Fibroblast of skin of abdomen (primary cell): Measurements from ENCODE around the gene TAAR8. TPM values are rescaled to one million over a fixed set of nuclear protein-coding genes. Genes with fewer than 3 reads are reported as not detected.
A peak's percentile ranks its signal among the peaks of the same experiment; 100 is the strongest.
"Not testable (repeated sequence)": the region's sequence is repeated elsewhere in the genome, so short reads cannot be mapped to it uniquely, and the experiment has no call there.

Experiments used
- DNase-seq: peaks from one replicate; pipeline ENCODE4 v3.0.0-alpha.2; 2013
- polyA plus RNA-seq, 2 experiments: library from polyadenylated mRNA; unstranded; fragments of 120-200 nt; gene quantifications; one replicate each; pipeline ENCODE4 v1.2.1, GENCODE V29; 2013; ENCODE audit not compliant: insufficient read length in 2 of 2

TAAR8 gene
- not detected for polyA plus RNA-seq (2013, experiment 1 of 2; ENCODE audit: insufficient read length)
- not detected for polyA plus RNA-seq (2013, experiment 2 of 2; ENCODE audit: insufficient read length)

- DNase-seq: no peak
These were observed at the start of gene TAAR8 for GRCh38 chr6:132552372-132552771. Gene TAAR8 (plus strand): TSS chr6:132552672. CDS start chr6:132552693, 21 bp downstream.

DNA sequence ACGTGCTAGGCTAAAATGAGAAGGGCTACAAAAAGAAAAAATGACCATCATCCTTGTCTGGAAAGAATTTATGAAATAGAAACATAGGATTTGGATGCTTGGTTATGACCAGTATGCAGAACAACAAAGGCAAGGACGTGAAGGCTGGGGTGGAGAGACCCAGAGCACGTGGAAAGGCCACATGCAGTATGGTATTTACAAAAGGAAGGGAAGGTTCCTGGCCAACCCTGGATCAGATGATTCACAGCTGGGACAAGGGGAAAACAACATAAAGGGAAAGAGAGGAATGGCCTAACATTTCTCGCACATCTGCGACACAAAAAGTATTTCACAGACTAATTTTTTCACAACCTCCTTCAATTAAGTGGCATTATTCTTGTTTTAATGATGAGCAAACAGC is 47.7 kb upstream of the TAAR8 start:
- no peak for DNase-seq

GRCh38 chr6:132505158-132505557 is 47.3 kb upstream of the TAAR8 start:
- DNase-seq: no peak

DNA sequence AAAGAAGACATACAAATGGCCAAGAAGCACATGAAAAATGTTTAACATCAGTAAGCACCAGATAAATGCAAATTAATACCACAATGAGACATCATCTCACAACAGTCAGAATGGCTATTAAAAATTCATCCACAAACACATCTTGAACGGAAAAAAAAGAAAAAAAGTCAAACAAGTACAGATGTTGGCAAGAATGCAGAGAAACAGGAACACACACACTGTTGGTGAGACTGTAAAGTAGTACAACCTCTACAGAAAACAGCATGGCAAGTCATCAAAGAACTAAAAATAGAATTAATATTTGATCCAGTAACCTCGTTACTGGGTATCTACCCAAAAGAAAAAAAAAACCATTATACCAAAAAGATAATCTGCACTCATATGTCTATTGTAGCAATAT is 46.0 kb upstream of the TAAR8 start:
- DNase-seq: no peak

DNA sequence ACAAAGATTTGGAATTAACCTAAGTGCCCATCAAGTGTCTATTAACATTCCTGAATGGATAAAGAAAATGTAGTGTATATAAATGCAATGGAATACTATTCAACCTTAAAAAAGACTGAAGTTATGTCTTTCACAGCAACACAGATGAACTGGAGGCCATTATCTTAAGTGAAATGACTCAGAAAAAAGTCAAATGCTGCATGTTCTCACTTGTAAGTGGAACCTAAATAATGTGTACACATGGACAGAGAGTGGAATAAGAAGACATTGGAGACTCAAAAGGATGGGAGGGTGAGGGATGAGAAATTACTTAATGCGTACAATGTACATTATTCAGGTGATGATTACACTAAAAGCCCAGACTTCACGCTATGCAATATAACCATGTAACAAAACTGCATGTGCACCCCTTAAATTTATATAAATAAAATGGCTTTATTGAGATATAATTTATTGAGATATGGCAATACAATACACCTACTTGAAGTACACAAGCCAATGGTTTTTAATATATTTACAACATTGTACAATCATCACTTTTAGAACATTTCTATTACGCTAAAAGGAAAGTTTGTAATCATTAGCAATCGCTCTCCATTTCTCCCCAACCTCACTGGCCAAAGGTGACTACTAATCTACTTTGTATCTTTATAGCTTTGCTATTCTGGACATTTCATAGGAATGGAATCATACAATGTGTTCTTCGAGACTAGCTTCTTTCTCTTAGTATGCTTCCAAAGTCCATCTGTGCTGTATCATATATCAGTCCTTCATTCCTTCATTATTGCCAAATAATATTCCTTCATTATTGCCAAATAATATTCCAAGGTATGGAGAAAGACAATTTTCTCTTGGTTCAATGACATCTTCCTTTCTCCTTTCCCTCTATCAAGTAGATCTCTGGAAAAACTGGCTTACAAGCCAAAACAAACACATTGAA is 45.3 kb upstream of the TAAR8 start:
- DNase-seq: no peak

DNA sequence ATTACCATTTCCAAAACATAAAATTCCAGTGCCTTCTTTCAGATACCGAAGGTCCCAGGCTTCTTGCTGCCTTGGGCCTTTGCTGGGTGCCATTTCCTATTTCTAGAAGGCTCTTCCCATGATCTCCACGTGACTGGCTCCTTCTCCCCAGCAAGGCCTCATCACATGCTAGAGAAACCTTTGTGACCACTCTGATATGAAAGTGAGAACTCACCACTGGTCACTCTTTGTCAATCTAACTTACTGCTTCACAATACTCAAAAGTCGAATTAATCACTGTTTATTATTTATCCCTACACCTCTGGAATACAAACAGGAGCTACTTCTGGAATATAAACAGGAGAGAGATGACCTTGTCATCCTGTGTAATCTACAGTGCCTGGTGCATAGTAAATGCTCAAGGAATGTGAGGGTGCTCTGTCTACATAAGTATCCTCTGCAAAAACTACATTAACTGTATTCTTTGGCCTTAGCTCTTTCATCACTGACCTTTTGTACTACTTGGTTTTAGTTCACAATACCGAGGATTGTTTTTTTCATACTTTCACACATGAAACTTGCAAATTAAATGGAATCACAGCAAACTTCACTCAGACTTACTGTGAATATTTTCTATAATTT is 41.2 kb upstream of the TAAR8 start:
- no peak for DNase-seq

DNA sequence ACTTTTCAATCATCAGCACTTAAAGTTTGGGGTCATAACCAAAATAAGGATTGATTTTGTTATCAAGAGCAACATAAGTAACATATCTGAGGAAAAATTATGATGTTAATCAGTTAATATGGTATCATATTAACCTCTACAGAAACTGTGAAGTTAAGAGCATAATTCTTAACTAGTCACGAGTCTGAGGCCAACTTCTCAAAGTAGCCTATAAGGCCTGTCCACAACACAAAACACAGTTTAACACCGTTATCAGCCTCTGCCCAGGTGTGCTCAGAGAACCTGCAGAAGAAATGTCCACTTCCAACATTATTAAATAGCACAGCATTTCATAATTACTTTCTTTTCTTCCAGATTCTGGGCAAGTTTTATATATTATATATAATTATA is 40.6 kb upstream of the TAAR8 start:
- DNase-seq: no peak

DNA sequence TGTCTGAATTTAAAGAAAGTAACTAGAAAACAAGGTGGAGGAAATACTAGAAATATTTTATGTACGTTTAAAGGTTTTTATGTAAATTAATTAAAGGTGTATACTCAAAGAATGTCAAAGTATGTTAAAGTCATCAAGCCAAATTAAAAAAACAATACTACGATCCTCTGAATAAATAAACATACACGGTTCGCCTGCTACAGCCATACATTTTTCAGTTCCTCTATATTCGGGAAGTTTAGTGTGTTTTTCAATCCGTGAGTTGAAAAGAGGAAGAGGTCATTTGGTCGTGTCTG is 40.2 kb upstream of the TAAR8 start:
- DNase-seq: no peak

DNA sequence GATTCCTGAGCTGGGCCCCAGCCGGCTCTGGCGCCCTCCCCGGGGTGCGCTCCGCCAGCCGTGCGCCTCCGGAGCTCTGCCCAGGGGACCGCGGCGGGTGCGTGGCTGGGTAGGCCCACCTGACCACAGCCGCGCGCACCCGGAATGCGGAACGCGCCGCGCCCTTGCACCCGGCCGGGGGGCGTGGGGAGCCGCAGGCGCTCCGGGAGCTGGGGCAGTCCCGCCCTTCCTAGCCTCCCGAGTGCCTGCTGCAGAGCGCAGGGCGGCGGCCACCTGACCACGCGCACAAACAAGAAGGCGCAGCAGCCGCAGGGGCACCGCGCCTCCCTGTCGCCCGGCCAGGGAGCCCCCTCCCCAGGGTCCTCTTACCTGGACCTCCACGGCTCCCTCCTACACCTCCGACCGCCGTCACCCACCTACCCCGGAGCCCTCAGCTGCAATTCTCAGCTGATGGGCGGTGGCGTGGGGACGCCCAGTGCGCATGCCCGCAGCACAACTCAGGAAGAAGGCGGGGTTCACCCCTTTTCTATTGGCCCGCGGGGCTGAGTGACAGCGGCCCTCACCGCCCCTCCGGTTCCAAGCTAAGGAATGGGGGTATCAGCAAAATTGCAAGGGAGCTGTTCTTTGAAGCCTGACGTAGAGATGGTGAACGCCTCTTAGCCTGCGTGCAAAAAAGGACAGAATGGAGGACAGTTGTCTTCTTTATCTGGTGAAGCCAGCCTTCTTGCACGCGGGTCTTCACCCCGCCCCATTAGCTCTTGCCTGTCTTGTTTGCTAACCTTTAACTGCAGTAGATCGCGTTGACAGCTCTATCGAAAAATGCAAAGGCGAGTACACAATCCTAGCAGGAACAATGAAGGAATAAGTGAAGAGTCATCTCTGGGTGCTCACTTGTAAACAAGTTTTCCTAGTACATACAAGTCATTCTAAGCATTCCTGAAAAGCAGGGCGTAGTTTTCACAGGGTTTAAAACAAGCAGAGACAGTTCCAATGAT is 39.5 kb upstream of the TAAR8 start, which contains the start of gene STX7:
Gene STX7, minus strand, starts transcription at position 479 of the 995 bp plus-strand sequence. CDS start 9,586 bp downstream, outside the sequence.
- peak; percentile 88 for DNase-seq

DNA sequence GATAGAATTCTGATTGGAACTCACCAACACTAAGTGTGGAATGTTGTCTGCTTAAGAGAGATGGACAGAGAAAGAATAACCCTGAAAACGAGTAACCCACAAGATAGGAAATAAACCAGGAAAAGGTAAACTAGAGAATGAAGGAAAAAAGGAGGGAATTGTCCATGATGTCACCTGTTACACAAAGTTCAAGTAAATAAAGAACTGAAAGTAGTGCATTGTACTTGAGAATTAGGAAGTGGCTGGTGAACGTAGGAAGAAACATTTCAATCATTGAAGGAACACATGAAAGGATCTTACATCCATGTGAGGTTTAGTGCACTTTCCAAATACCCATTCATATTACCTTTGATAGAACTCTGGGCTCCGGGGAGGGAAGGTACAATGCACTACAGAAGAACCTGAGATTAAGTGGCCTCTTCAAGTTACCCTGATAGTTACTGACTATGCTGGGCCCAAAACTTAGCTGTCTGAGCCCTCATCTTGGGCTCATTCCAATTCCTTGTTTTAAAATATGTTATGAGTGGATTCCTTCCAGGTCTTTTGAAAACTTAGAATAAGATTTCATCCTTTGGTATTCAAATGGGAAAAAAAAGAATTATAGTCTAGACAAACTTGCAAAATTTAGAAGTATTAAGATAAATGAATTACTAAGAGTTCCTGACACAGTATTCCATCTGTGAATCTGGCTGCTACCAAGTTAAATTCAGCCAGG is 38.5 kb upstream of the TAAR8 start:
- no peak for DNase-seq

DNA sequence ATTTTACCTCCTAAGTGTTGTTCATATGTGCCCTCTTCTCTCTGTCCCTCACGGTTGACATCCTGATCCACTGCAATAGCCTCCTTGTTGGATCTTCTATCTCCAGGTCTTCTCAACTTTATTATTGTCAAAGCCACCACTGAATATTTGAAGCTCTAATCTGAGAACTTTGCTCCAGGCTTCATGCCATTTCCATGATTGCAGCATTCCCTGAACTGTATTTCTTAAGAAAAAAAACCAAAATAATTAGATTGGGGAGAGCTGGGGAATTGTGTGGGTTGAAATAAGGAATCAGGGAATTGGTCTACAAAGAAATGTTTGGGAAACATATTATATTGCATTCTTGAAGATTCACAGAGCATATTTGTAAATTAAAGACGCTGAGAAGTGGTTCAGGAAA is 37.1 kb upstream of the TAAR8 start:
- no peak for DNase-seq

- DNase-seq: peak; percentile 44
These were observed 31.5 kb upstream of the TAAR8 start for GRCh38 chr6:132520953-132521352.

GRCh38 chr6:132524646-132525045 is 27.8 kb upstream of the TAAR8 start:
- no peak for DNase-seq

GRCh38 chr6:132525866-132526265 is 26.6 kb upstream of the TAAR8 start:
- DNase-seq: no peak

DNA sequence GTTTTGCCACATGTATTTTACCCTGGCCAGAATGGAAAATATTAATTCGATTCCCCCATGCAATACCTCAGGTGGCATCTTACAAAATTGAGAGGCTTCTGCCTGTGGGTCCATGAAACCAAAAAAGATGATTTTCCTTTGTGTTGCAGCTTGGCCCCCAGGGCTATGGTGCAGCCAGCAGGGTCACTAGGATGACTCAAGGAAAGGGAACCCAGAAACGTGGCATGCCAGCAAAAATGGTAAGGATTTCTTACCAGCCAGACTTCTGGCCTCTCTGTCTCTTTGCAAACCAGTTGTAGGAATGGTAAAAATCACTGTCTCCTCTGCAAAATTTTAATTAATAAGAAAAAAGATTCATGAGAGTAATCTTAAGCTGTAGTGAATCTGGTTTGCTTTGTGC is 26.0 kb upstream of the TAAR8 start:
- DNase-seq: no peak

DNA sequence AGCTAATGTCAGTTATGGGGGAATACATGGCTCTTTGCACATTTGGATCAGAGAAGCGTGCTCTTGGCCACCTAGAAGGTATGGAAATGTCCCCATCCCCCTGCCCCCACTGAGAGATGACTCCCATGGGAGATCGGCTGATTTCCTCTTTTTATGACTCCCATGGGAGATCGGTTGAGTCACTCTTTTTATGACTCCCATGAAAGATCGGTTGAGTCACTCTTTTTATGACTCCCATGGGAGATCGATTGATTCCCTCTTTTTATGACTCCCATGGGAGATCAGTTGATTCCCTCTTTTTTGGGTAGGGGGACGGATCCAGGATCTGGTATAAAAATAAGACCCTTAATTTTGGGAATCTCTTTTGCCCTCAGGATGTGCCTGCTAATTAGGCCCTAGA is 24.7 kb upstream of the TAAR8 start:
- peak; percentile 23 for DNase-seq

DNA sequence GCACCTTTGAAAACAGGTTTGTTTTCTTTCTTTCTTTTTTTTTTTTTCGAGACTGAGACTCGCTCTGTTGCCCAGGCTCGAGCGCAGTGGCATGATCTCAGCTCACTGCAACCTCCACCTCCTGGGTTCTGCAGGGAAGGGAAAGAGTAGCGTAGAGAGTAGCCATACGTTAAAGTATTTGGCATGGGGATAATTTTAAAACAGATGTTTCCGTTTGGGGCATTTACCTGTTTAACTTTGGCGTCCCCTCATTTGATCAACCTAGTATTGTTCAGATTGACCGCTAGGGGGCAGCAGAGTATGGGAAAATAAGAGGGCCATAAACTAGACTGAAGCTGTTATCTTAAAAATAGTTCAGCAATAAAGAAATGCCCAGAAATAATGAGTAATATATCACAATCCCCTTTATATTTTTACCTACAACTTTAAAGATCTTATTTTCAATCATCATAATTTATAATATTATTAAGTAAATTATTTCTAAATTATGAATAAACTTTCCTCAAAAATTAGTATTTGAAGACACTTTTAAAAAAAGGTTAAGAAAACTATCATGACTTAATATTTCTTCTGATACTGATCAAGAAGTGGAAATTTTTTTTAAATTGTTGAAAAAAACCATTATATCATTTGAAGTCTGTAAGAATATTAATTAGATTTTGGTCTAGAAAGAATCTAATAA is 22.0 kb upstream of the TAAR8 start:
- peak; percentile 55 for DNase-seq

DNA sequence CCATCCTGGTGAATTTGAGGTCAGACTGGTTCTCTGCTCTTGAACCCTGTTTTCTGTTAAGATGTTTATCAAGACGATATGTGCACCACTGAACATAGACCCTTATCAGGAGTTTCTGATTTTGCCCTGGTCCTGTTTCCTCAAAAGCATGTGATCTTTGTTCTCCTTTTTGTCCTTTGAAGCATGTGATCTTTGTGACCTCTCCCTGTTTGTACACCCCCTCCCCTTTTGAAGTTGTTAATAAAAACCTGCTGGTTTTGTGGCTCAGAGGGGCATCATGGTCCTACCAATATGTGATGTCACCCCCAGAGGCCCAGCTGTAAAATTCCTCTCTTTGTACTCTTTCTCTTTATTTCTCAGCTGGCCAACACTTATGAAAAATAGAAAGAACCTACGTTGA is 17.9 kb upstream of the TAAR8 start:
- not testable (repeated sequence) for DNase-seq

- DNase-seq: no peak
These were observed 15.3 kb upstream of the TAAR8 start for GRCh38 chr6:132537145-132537544.

GRCh38 chr6:132537977-132538376 is 14.5 kb upstream of the TAAR8 start, which contains the start of gene TAAR9:
Gene TAAR9 (plus strand): TSS chr6:132538277. CDS start chr6:132538290, 13 bp downstream.
- DNase-seq: no peak

DNA sequence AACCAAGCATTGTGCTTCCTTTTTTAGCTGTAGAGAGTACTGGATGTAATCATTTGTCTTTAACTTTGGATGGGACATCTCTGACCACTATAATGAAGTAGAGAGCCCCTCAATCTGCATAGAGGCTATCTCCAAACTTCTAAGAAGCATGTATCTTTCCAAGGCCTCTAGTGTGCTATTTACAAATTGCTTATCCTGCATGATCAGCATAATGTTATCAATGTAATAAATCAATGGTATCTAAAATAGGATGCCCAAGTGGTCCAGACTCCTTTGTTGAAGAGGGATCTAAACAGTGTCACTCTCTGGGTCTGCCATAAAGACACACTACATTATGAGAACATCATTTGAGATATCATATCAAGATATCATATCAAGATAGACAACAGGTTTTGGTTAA is 7.6 kb upstream of the TAAR8 start:
- DNase-seq: no peak
